ENCODE measurements around the gene EMC7.
"Not testable (repeated sequence)": the region's sequence is repeated elsewhere in the genome, so short reads cannot be mapped to it uniquely, and the experiment has no call there.

GRCh38 chr15:34120420-34120819 lies 18.8 kb upstream of the EMC7 start:
- TF ChIP-seq, protein P1, sequence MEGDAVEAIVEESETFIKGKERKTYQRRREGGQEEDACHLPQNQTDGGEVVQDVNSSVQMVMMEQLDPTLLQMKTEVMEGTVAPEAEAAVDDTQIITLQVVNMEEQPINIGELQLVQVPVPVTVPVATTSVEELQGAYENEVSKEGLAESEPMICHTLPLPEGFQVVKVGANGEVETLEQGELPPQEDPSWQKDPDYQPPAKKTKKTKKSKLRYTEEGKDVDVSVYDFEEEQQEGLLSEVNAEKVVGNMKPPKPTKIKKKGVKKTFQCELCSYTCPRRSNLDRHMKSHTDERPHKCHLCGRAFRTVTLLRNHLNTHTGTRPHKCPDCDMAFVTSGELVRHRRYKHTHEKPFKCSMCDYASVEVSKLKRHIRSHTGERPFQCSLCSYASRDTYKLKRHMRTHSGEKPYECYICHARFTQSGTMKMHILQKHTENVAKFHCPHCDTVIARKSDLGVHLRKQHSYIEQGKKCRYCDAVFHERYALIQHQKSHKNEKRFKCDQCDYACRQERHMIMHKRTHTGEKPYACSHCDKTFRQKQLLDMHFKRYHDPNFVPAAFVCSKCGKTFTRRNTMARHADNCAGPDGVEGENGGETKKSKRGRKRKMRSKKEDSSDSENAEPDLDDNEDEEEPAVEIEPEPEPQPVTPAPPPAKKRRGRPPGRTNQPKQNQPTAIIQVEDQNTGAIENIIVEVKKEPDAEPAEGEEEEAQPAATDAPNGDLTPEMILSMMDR (optimal IDR thresholded peaks at IDR 0.05 in 1 of 3, IDR thresholded peaks at IDR 0.05 in 1 of 3, conservative IDR thresholded peaks at IDR 0.05 in 1 of 3; ENCODE audit: extremely low read depth in 1 of 3, insufficient read depth in 2 of 3, low read length in 3 of 3) = not testable (repeated sequence)
- not testable (repeated sequence) for TF ChIP-seq EZH2 (IDR thresholded peaks at IDR 0.05; ENCODE audit: low read length)
